RWPE2 (cell line): ENCODE measurements around the gene GALNT10.
"Not testable (repeated sequence)": the region's sequence is repeated elsewhere in the genome, so short reads cannot be mapped to it uniquely, and the experiment has no call there.

ENCODE experiments used
- ATAC-seq: fragments of 200-7000 bp; cut with Tn5 transposase; 3 replicates; pipeline ENCODE4 v1.9.1; 2021; ENCODE audit warnings: low read depth
- DNase-seq: peaks from one replicate; pipeline ENCODE4 v3.0.0-alpha.2; 2020; ENCODE audit warnings: low spot score
- H3K27ac ChIP-seq: fragments of 450-650 bp; 2 replicates; pipeline ENCODE4 v1.5.1; 2017; ENCODE audit warnings: mild to moderate bottlenecking; ENCODE audit not compliant: poor library complexity, severe bottlenecking
- H3K27me3 ChIP-seq: fragments of 250-450 bp; sonication (Bioruptor Pico); 2 replicates; pipeline ENCODE4 v1.5.1; 2021; ENCODE audit warnings: mild to moderate bottlenecking, moderate library complexity; ENCODE audit not compliant: insufficient read depth, poor library complexity, severe bottlenecking
- H3K36me3 ChIP-seq: fragments of 250-450 bp; sonication (Bioruptor Pico); 2 replicates; pipeline ENCODE4 v1.5.1; 2020; ENCODE audit warnings: low read depth, mild to moderate bottlenecking, moderate library complexity
- H3K4me1 ChIP-seq: fragments of 250-450 bp; sonication (Bioruptor Pico); 2 replicates; pipeline ENCODE4 v1.5.1; 2021; ENCODE audit warnings: mild to moderate bottlenecking, moderate library complexity; ENCODE audit not compliant: insufficient read depth, poor library complexity, severe bottlenecking
- H3K4me3 ChIP-seq: fragments of 250-450 bp; sonication (Bioruptor Pico); 2 replicates; pipeline ENCODE4 v1.5.1; 2021; ENCODE audit warnings: mild to moderate bottlenecking, moderate library complexity; ENCODE audit not compliant: severe bottlenecking
- H3K9me3 ChIP-seq: fragments of 250-450 bp; sonication (Bioruptor Pico); 2 replicates; pipeline ENCODE4 v1.5.1; 2021; ENCODE audit warnings: mild to moderate bottlenecking, moderate library complexity; ENCODE audit not compliant: severe bottlenecking
- TF ChIP-seq, protein P1 (sequence below): fragments of 450-650 bp; IDR thresholded peaks from one replicate; pipeline ENCODE4 v1.5.1; 2017; ENCODE audit warnings: mild to moderate bottlenecking, moderate library complexity; ENCODE audit not compliant: poor library complexity, severe bottlenecking

Gene GALNT10

DNA sequence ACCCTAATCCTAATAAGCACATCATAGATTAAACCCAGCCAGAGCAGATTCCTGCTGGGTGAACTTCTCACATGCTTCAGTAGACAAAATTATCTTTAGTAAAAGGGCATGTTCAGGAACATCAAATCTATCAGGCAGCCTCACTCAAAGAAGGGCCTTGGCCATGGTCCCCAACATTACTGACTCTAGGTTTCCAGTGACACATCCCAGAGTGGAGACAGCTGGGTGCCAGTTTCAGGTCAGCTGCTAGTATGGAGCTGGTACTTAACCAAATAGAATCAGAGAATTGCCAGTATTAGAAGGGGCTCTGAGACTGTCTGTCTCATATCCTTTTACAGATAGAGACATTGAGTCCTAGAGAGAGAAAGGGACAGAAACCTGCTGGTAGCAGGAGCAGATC lies 44.1 kb upstream of the GALNT10 start:
- no peaks in the 10 kb centered on the region for H3K4me1 ChIP-seq
- no peaks in the 10 kb centered on the region for H3K9me3 ChIP-seq
- no peak for ATAC-seq
- no peak for DNase-seq
- H3K27me3 ChIP-seq, result no peaks in the 10 kb centered on the region
- no peaks in the 10 kb centered on the region for H3K36me3 ChIP-seq
- TF ChIP-seq, protein P1, sequence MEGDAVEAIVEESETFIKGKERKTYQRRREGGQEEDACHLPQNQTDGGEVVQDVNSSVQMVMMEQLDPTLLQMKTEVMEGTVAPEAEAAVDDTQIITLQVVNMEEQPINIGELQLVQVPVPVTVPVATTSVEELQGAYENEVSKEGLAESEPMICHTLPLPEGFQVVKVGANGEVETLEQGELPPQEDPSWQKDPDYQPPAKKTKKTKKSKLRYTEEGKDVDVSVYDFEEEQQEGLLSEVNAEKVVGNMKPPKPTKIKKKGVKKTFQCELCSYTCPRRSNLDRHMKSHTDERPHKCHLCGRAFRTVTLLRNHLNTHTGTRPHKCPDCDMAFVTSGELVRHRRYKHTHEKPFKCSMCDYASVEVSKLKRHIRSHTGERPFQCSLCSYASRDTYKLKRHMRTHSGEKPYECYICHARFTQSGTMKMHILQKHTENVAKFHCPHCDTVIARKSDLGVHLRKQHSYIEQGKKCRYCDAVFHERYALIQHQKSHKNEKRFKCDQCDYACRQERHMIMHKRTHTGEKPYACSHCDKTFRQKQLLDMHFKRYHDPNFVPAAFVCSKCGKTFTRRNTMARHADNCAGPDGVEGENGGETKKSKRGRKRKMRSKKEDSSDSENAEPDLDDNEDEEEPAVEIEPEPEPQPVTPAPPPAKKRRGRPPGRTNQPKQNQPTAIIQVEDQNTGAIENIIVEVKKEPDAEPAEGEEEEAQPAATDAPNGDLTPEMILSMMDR, result no peak
- H3K4me3 ChIP-seq, result no peak overlapping the region
- no peak overlapping the region for H3K27ac ChIP-seq

DNA sequence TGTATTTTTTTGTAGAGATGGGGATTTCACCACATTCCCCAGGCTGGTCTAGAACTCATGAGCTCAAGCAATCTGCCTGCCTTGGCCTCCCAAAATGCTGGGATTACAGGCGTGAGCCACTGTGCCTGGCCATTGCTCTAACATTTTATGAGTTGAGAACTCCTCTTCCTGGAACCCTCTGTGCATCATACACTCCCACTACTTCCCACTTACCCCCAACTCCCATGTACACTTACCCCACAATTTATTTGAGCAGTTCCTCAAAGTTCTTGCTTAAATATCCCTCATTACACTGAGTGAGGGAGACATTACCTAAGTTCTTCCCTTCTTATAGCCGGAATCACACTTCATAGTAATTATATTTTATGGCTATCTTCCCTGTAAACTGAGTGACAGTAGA lies 42.9 kb upstream of the GALNT10 start:
- Histone ChIP-seq H3K27me3 (no peaks in the 10 kb centered on the region), H3K27ac (no peak overlapping the region), H3K36me3 (no peaks in the 10 kb centered on the region), H3K4me3 (no peak overlapping the region), H3K4me1 (no peaks in the 10 kb centered on the region), H3K9me3 (no peaks in the 10 kb centered on the region)
- DNase-seq (no peak), ATAC-seq (no peak)
- TF ChIP-seq, protein P1, result no peak

GRCh38 chr5:154150471-154150870 lies 40.1 kb upstream of the GALNT10 start:
- H3K4me3 ChIP-seq, H3K9me3 ChIP-seq, H3K27me3 ChIP-seq, ATAC-seq, H3K36me3 ChIP-seq, H3K27ac ChIP-seq, H3K4me1 ChIP-seq, DNase-seq: not testable (repeated sequence)

GRCh38 chr5:154157483-154158378 lies 32.8 kb upstream of the GALNT10 start:
- Histone ChIP-seq H3K4me3 (no peak overlapping the region), H3K4me1 (peaks cover 6% of the 10 kb centered on the region), H3K9me3 (no peaks in the 10 kb centered on the region), H3K27me3 (peaks cover 7% of the 10 kb centered on the region), H3K27ac (no peak overlapping the region), H3K36me3 (no peaks in the 10 kb centered on the region)
- DNase-seq, result no peak
- ATAC-seq, result 0 out of 3 replicates have a peak, but pooled peaks have one; percentile 30
- TF ChIP-seq, protein P1, result peak; percentile 24

DNA sequence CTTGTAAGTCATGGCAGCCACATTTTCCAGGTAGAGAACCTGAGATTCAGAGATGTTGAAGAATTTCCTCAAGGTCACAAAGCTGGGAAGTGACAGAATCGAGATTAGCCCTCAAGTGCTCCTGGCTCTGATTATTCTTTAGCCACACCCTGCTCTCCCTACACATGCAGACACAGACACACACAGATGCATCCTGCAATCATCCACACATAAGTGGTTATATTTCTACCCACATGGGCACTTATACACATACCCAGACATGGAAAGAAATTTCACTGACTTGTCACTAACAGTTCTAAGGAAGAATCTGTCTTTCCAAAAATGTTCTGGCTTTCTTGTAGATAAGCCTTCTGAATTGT lies 32.2 kb upstream of the GALNT10 start:
- TF ChIP-seq, protein P1, result no peak
- DNase-seq (no peak), ATAC-seq (no peak)
- peaks cover 6% of the 10 kb centered on the region for H3K4me1 ChIP-seq
- no peak overlapping the region for H3K4me3 ChIP-seq
- H3K9me3 ChIP-seq, result no peaks in the 10 kb centered on the region
- no peak overlapping the region for H3K27ac ChIP-seq
- H3K36me3 ChIP-seq, result no peaks in the 10 kb centered on the region
- H3K27me3 ChIP-seq, result peaks cover 7% of the 10 kb centered on the region
